Measurements from ENCODE around the gene AGAP3. TPM values are rescaled to one million over a fixed set of nuclear protein-coding genes. Genes with fewer than 3 reads are reported as not detected.

The AGAP3 gene
- total and polyA plus RNA-seq, 2 of the 4 experiments (the other 2 are of a cell fraction), result 35.3 to 93.9 TPM

DNA sequence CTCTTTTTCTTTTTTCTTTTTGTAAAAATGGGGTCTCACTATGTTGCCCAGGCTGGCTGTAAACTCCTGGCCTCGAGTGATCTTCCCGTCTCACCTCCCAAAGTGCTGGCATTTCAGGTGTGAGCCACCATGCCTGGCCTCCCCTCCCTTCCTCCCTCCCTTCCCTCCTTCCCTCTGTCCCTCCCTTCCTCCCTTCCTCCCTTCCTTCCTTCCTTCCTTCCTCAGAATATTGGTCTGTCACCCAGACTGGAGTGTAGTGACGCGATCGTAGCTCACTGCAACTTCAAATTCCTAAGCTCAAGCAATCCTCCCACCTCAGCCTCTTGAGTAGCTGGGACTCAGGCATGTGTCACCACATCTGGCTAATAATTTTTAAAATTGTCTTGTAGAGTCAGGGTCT, 8.4 kb downstream of the AGAP3 start:
- no peaks in the 10 kb centered on the region for H3K27me3 ChIP-seq (ENCODE audit: control insufficient read depth, insufficient read depth, low read length)
- no peak overlapping the region for H2AFZ ChIP-seq (replicated peaks; ENCODE audit: low read length, poor library complexity)
- H3K9ac ChIP-seq (ENCODE audit: low read depth, low read length), result no peak overlapping the region
- H3K36me3 ChIP-seq (ENCODE audit: control insufficient read depth, insufficient read depth, low read length), result peaks cover 11% of the 10 kb centered on the region; the same call in 1 of the 2 replicates
- peaks cover 14% of the 10 kb centered on the region for H3K9me1 ChIP-seq (ENCODE audit: insufficient read depth, low read length)
- ChIA-PET CTCF (interaction anchor here (0.7 to 1.3 kb wide), 2 partner anchors 16 to 19 kb away, joined by 4 to 5 read pairs; no protein-coding TSS in a partner anchor), POLR2A (ENCODE audit: unreplicated experiment) (no interaction called here)
- BruUV-seq (replicated peaks), result no TSS peak
- H3K23ac ChIP-seq (ENCODE audit: low read depth, low read length), result no peak overlapping the region
- no peak overlapping the region for H3K4ac ChIP-seq (ENCODE audit: low read depth, low read length)
- no peak overlapping the region for H4K8ac ChIP-seq (ENCODE audit: low read depth in 2 of 2, low read length in 2 of 2)
- TF ChIP-seq NFE2L2 (IDR thresholded peaks at IDR 0.05; ENCODE audit: low read depth, low read length) (no peak), RFX5 (IDR thresholded peaks at IDR 0.05; ENCODE audit: low read depth, low read length) (no peak), ELK1 (IDR thresholded peaks at IDR 0.05; ENCODE audit: borderline replicate concordance, low read depth, low read length) (no peak), FOS (IDR thresholded peaks at IDR 0.05; ENCODE audit: low read depth, low read length) (no peak), MXI1 (IDR thresholded peaks at IDR 0.05; ENCODE audit: borderline replicate concordance, low read depth, low read length) (no peak), RAD21 (IDR thresholded peaks at IDR 0.05; ENCODE audit: low read length) (no peak), SMC3 (IDR thresholded peaks at IDR 0.05; ENCODE audit: low read depth, low read length) (no peak), MAFK (IDR thresholded peaks at IDR 0.05; ENCODE audit: low read depth, low read length) (no peak), CHD1 (IDR thresholded peaks at IDR 0.05; ENCODE audit: low read depth, low read length) (no peak), USF2 (IDR thresholded peaks at IDR 0.05; ENCODE audit: low read depth, low read length) (no peak), MAZ (IDR thresholded peaks at IDR 0.05; ENCODE audit: borderline replicate concordance, low read depth, low read length) (no peak), CEBPB (IDR thresholded peaks at IDR 0.05; ENCODE audit: low read depth, low read length) (no peak), BHLHE40 (IDR thresholded peaks at IDR 0.05; ENCODE audit: low read depth, low read length) (no peak), RCOR1 (IDR thresholded peaks at IDR 0.05; ENCODE audit: insufficient replicate concordance, low read length) (no peak)
- TF ChIP-seq, protein P1, sequence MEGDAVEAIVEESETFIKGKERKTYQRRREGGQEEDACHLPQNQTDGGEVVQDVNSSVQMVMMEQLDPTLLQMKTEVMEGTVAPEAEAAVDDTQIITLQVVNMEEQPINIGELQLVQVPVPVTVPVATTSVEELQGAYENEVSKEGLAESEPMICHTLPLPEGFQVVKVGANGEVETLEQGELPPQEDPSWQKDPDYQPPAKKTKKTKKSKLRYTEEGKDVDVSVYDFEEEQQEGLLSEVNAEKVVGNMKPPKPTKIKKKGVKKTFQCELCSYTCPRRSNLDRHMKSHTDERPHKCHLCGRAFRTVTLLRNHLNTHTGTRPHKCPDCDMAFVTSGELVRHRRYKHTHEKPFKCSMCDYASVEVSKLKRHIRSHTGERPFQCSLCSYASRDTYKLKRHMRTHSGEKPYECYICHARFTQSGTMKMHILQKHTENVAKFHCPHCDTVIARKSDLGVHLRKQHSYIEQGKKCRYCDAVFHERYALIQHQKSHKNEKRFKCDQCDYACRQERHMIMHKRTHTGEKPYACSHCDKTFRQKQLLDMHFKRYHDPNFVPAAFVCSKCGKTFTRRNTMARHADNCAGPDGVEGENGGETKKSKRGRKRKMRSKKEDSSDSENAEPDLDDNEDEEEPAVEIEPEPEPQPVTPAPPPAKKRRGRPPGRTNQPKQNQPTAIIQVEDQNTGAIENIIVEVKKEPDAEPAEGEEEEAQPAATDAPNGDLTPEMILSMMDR (conservative IDR thresholded peaks at IDR 0.05; ENCODE audit: low read depth, low read length), result no peak
- H4K5ac ChIP-seq (ENCODE audit: low read depth, low read length), result no peak overlapping the region
- DNase-seq (no peak), ATAC-seq (ENCODE audit: low read depth) (no peak; the same call in 1 of the 2 replicates)
- H3K4me2 ChIP-seq (ENCODE audit: low read depth, low read length), result no peak overlapping the region
- peak overlapping the region; percentile 13 for H2BK5ac ChIP-seq (ENCODE audit: low read depth, low read length, poor library complexity, severe bottlenecking)
- H3K79me1 ChIP-seq (ENCODE audit: low read depth in 1 of 2, low read length in 2 of 2), result peaks cover 5 to 85% of the 10 kb centered on the region in 2 experiments; a peak in 2 of 4 replicates
- H3K56ac ChIP-seq (ENCODE audit: extremely low read depth, insufficient read depth, low read length), result no peak overlapping the region
- no peak overlapping the region for H2BK15ac ChIP-seq (ENCODE audit: low read depth, low read length)
- peaks cover 91% of the 10 kb centered on the region for H4K20me1 ChIP-seq (ENCODE audit: insufficient read depth, low read length)
- H3K4me3 ChIP-seq (ENCODE audit: insufficient read depth, low read depth, low read length), result no peak overlapping the region
- dilution Hi-C loops (cut with HindIII; ENCODE audit: low sequenced_read_pairs, unreplicated experiment), result no loop called here
- no peak overlapping the region for H2AK9ac ChIP-seq (replicated peaks; ENCODE audit: low read depth, low read length, poor library complexity)
- H3K4me1 ChIP-seq (ENCODE audit: control insufficient read depth, insufficient read depth, low read length), result peaks cover 16% of the 10 kb centered on the region
- H4K91ac ChIP-seq (ENCODE audit: insufficient read depth, low read depth, low read length), result no peak overlapping the region
- no peak overlapping the region for H3K18ac ChIP-seq (ENCODE audit: low read depth, low read length)
- H2BK120ac ChIP-seq (ENCODE audit: low read depth, low read length), result no peak overlapping the region
- in situ Hi-C loops (cut with MboI; ENCODE audit: low sequenced_read_pairs), result no loop called here
- no peaks in the 10 kb centered on the region for H3K9me3 ChIP-seq (ENCODE audit: control insufficient read depth, insufficient read depth, low read length)
- no peak overlapping the region for H2BK20ac ChIP-seq (ENCODE audit: low read depth, low read length)
- intact Hi-C loops (cut with micrococcal nuclease), result no loop called here
- no peak overlapping the region for H3K14ac ChIP-seq (replicated peaks; ENCODE audit: low read depth, low read length)
- H2AK5ac ChIP-seq (ENCODE audit: low read depth, low read length), result peak overlapping the region; percentile 57; the same call in 1 of the 2 replicates
- 92% methylated on average over 2 of the region's 5 CpGs; no CpG with 5 or more reads in 1 of the 2 experiments for WGBS, 2 experiments (ENCODE audit: extremely low coverage in 2 of 2, insufficient read length in 1 of 2)
- H3K27ac ChIP-seq (ENCODE audit: insufficient read depth, low read length), result no peak overlapping the region
